Measurements from ENCODE around the gene CNOT3. TPM values are rescaled to one million over a fixed set of nuclear protein-coding genes. Genes with fewer than 3 reads are reported as not detected.
"Not testable (repeated sequence)": the region's sequence is repeated elsewhere in the genome, so short reads cannot be mapped to it uniquely, and the experiment has no call there.

The CNOT3 gene
- total RNA-seq, 1 experiment from 2014 or later: 77.7 TPM

GRCh38 chr19:54179921-54180461 is 42.4 kb downstream of the CNOT3 start:
- H3K4me3 ChIP-seq (ENCODE audit: low read depth, low read length): no peak overlapping the region
- no peak overlapping the region for H3K4me3 Mint-ChIP-seq (ENCODE audit: unreplicated experiment)
- no peaks in the 10 kb centered on the region for H3K27me3 Mint-ChIP-seq (ENCODE audit: insufficient read depth, unreplicated experiment)
- DNase-seq: no peak
- peak in 1 of 2 experiments; percentile 20 for TF ChIP-seq CTCF (IDR thresholded peaks at IDR 0.05; ENCODE audit: insufficient read depth in 1 of 2, low read depth in 1 of 2, low read length in 1 of 2, severe bottlenecking in 1 of 2, unreplicated experiment in 1 of 2)
- no peaks in the 10 kb centered on the region for H3K9me3 ChIP-seq
- no peaks in the 10 kb centered on the region for H3K9me3 Mint-ChIP-seq (ENCODE audit: unreplicated experiment)
- peak overlapping the region; percentile 29 for H3K27ac Mint-ChIP-seq (ENCODE audit: unreplicated experiment)
- peaks cover 2% of the 10 kb centered on the region; the same call in 1 of the 2 replicates for H3K36me3 ChIP-seq (ENCODE audit: control insufficient read depth, insufficient read depth, low read length)
- ChIA-PET POLR2A (interaction anchor here (1.1 kb wide), 1 partner anchor 9 kb away, joined by 6 read pairs; the partner anchor contains the start of gene MBOAT7), CTCF (interaction anchor here (0.7 kb wide), 1 partner anchor 10 kb away, joined by 4 read pairs; the partner anchor contains the start of gene MBOAT7)
- no peaks in the 10 kb centered on the region for H3K4me1 Mint-ChIP-seq (ENCODE audit: low read depth, unreplicated experiment)
- intact Hi-C loops (cut with micrococcal nuclease; ENCODE audit: unreplicated experiment): no loop called here
- no peaks in the 10 kb centered on the region for H3K27me3 ChIP-seq (replicated peaks; ENCODE audit: control insufficient read depth, insufficient read depth, low read length)
- BruUV-seq (replicated peaks): no TSS peak
- no peaks in the 10 kb centered on the region for H3K4me1 ChIP-seq
- H3K36me3 Mint-ChIP-seq (ENCODE audit: insufficient read depth, unreplicated experiment): peaks cover 36% of the 10 kb centered on the region

- H3K4me3 ChIP-seq (ENCODE audit: low read depth, low read length): no peak overlapping the region
- ChIA-PET CTCF (interaction anchor here (0.7 kb wide), 1 partner anchor 9 kb away, joined by 4 read pairs; the partner anchor contains the start of gene MBOAT7), POLR2A (interaction anchor here (1.1 kb wide), 1 partner anchor 9 kb away, joined by 6 read pairs; the partner anchor contains the start of gene MBOAT7)
- Mint-ChIP-seq H3K27me3 (ENCODE audit: insufficient read depth, unreplicated experiment) (no peaks in the 10 kb centered on the region), H3K4me1 (ENCODE audit: low read depth, unreplicated experiment) (no peaks in the 10 kb centered on the region), H3K27ac (ENCODE audit: unreplicated experiment) (no peak overlapping the region), H3K36me3 (ENCODE audit: insufficient read depth, unreplicated experiment) (peaks cover 37% of the 10 kb centered on the region), H3K4me3 (ENCODE audit: unreplicated experiment) (no peak overlapping the region), H3K9me3 (ENCODE audit: unreplicated experiment) (no peaks in the 10 kb centered on the region)
- no peaks in the 10 kb centered on the region for H3K9me3 ChIP-seq
- H3K27me3 ChIP-seq (replicated peaks; ENCODE audit: control insufficient read depth, insufficient read depth, low read length): no peaks in the 10 kb centered on the region
- H3K4me1 ChIP-seq: no peaks in the 10 kb centered on the region
- no peak for TF ChIP-seq CTCF (IDR thresholded peaks at IDR 0.05; ENCODE audit: insufficient read depth in 1 of 2, low read depth in 1 of 2, low read length in 1 of 2, severe bottlenecking in 1 of 2, unreplicated experiment in 1 of 2)
- intact Hi-C loops (cut with micrococcal nuclease; ENCODE audit: unreplicated experiment): no loop called here
- BruUV-seq (replicated peaks): no TSS peak
- peaks cover 2% of the 10 kb centered on the region; the same call in 1 of the 2 replicates for H3K36me3 ChIP-seq (ENCODE audit: control insufficient read depth, insufficient read depth, low read length)
- DNase-seq: no peak
These were observed 43.1 kb downstream of the CNOT3 start for GRCh38 chr19:54180691-54181091.

GRCh38 chr19:54181894-54182293 is 44.3 kb downstream of the CNOT3 start:
- H3K4me3 ChIP-seq (ENCODE audit: low read depth, low read length); intact Hi-C loops (cut with micrococcal nuclease; ENCODE audit: unreplicated experiment); H3K9me3 ChIP-seq; DNase-seq; H3K9me3 Mint-ChIP-seq (ENCODE audit: unreplicated experiment); H3K36me3 ChIP-seq (ENCODE audit: control insufficient read depth, insufficient read depth, low read length); H3K27me3 Mint-ChIP-seq (ENCODE audit: insufficient read depth, unreplicated experiment); POLR2A ChIA-PET; BruUV-seq (replicated peaks); H3K4me1 Mint-ChIP-seq (ENCODE audit: low read depth, unreplicated experiment); H3K4me1 ChIP-seq; H3K27ac Mint-ChIP-seq (ENCODE audit: unreplicated experiment); H3K27me3 ChIP-seq (replicated peaks; ENCODE audit: control insufficient read depth, insufficient read depth, low read length); H3K4me3 Mint-ChIP-seq (ENCODE audit: unreplicated experiment): not testable (repeated sequence)
- peaks cover 43% of the 10 kb centered on the region for H3K36me3 Mint-ChIP-seq (ENCODE audit: insufficient read depth, unreplicated experiment)
- CTCF ChIA-PET: interaction anchor here (1.2 kb wide), 1 partner anchor 9 kb away, joined by 6 read pairs; no protein-coding TSS in a partner anchor

Data from Caco-2 (cell line).